Measurements from ENCODE around the gene LGALS12.

DNA sequence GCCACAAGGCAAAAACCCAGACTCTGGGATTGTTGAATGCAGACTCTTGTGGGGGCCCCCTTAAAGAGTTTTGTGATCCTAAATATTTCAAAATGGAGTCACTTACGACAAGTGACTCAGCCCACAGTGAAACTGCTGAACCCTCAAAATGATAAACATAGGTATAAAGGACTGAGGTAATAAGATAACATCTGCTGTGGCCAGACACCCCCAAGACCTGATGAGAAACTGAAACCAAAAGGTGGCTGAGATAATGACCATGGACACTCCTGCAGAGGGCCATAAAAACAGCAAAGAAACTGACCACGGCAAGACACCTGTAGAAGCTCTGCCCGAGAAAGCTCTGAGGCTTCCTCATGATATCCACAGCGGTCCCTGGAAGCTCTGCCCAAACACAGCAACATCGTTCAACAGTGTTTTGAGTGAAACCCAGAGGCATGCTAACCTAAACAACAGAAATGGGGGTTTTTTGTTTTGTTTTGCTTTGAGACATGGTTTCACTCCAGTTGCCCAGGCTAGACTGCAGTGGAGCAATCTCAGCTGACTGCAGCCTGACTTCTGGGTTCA, 29.1 kb downstream of the LGALS12 start:
- TF ChIP-seq, protein P1, sequence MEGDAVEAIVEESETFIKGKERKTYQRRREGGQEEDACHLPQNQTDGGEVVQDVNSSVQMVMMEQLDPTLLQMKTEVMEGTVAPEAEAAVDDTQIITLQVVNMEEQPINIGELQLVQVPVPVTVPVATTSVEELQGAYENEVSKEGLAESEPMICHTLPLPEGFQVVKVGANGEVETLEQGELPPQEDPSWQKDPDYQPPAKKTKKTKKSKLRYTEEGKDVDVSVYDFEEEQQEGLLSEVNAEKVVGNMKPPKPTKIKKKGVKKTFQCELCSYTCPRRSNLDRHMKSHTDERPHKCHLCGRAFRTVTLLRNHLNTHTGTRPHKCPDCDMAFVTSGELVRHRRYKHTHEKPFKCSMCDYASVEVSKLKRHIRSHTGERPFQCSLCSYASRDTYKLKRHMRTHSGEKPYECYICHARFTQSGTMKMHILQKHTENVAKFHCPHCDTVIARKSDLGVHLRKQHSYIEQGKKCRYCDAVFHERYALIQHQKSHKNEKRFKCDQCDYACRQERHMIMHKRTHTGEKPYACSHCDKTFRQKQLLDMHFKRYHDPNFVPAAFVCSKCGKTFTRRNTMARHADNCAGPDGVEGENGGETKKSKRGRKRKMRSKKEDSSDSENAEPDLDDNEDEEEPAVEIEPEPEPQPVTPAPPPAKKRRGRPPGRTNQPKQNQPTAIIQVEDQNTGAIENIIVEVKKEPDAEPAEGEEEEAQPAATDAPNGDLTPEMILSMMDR (IDR thresholded peaks at IDR 0.05; ENCODE audit: borderline replicate concordance, extremely low read depth, low read length, poor library complexity, severe bottlenecking) = no peak
- no peak for TF ChIP-seq EZH2 (IDR thresholded peaks at IDR 0.05; ENCODE audit: borderline replicate concordance, low read depth, low read length, severe bottlenecking)

Measured in DND-41 (cell line).